Measurements from ENCODE around the gene PRDM16. TPM values are rescaled to one million over a fixed set of nuclear protein-coding genes. Genes with fewer than 3 reads are reported as not detected.

PRDM16 gene
- polyA plus RNA-seq, 1 donor (not counting 4 experiments of a cell fraction or from before 2014, with no cell fraction given) = 0.05 TPM

- no peak for TF ChIP-seq EZH2 (IDR thresholded peaks at IDR 0.05; ENCODE audit: low read length)
- TF ChIP-seq CTCF (optimal IDR thresholded peaks at IDR 0.05 in 1 of 3, IDR thresholded peaks at IDR 0.05 in 1 of 3, conservative IDR thresholded peaks at IDR 0.05 in 1 of 3; ENCODE audit: extremely low read depth in 1 of 3, insufficient read depth in 2 of 3, low read length in 3 of 3) = no peak
- FAIRE-seq (no peak), DNase-seq (ENCODE audit: low read depth, low spot score) (no peak)
- H3K27ac ChIP-seq (ENCODE audit: control insufficient read depth, insufficient read depth, low read length) = no peak overlapping the region
- H3K4me2 ChIP-seq (ENCODE audit: control insufficient read depth, extremely low read depth, insufficient read depth, low read depth, low read length) = no peak overlapping the region
- H3K9ac ChIP-seq (ENCODE audit: control insufficient read depth, extremely low read depth, insufficient read depth, low read length) = no peak overlapping the region
- no peak overlapping the region for H2AFZ ChIP-seq (ENCODE audit: control insufficient read depth, low read length)
- no peaks in the 10 kb centered on the region for H3K36me3 ChIP-seq (ENCODE audit: control insufficient read depth in 2 of 2, extremely low read depth in 1 of 2, insufficient read depth in 2 of 2, low read length in 2 of 2)
- no peaks in the 10 kb centered on the region for H3K9me3 ChIP-seq (ENCODE audit: control insufficient read depth, low read depth, low read length)
- H3K79me2 ChIP-seq (ENCODE audit: control insufficient read depth, insufficient read depth, low read length) = no peaks in the 10 kb centered on the region
- H3K4me1 ChIP-seq (ENCODE audit: control insufficient read depth, extremely low read depth, insufficient read depth, low read length) = no peaks in the 10 kb centered on the region
- H4K20me1 ChIP-seq (ENCODE audit: control insufficient read depth, extremely low read depth, insufficient read depth, low read length) = no peaks in the 10 kb centered on the region
- H3K27me3 ChIP-seq (ENCODE audit: control insufficient read depth, extremely low read depth, insufficient read depth, low read length) = no peaks in the 10 kb centered on the region
- no peak overlapping the region for H3K4me3 ChIP-seq (ENCODE audit: control insufficient read depth in 2 of 3, extremely low read depth in 1 of 3, insufficient read depth in 2 of 3, low read depth in 1 of 3, low read length in 3 of 3)
- H3K9me1 ChIP-seq (ENCODE audit: control insufficient read depth, extremely low read depth, insufficient read depth, low read length) = no peaks in the 10 kb centered on the region
- dilution Hi-C loops (cut with MboI; ENCODE audit: extremely low pct_ligation_motif_present, low sequenced_read_pairs) = no loop called here
These were observed 310.9 kb downstream of the PRDM16 start for GRCh38 chr1:3379934-3380333.

- H3K4me3 ChIP-seq (ENCODE audit: control insufficient read depth in 2 of 3, extremely low read depth in 1 of 3, insufficient read depth in 2 of 3, low read depth in 1 of 3, low read length in 3 of 3) = no peak overlapping the region
- no peaks in the 10 kb centered on the region for H3K79me2 ChIP-seq (ENCODE audit: control insufficient read depth, insufficient read depth, low read length)
- DNase-seq (ENCODE audit: low read depth, low spot score) = no peak
- no peak overlapping the region for H3K4me2 ChIP-seq (ENCODE audit: control insufficient read depth, extremely low read depth, insufficient read depth, low read depth, low read length)
- H3K9me3 ChIP-seq (ENCODE audit: control insufficient read depth, low read depth, low read length) = no peaks in the 10 kb centered on the region
- no peaks in the 10 kb centered on the region for H3K4me1 ChIP-seq (ENCODE audit: control insufficient read depth, extremely low read depth, insufficient read depth, low read length)
- no peak for TF ChIP-seq EZH2 (IDR thresholded peaks at IDR 0.05; ENCODE audit: low read length)
- no peak for TF ChIP-seq CTCF (optimal IDR thresholded peaks at IDR 0.05 in 1 of 3, IDR thresholded peaks at IDR 0.05 in 1 of 3, conservative IDR thresholded peaks at IDR 0.05 in 1 of 3; ENCODE audit: extremely low read depth in 1 of 3, insufficient read depth in 2 of 3, low read length in 3 of 3)
- no peaks in the 10 kb centered on the region for H3K27me3 ChIP-seq (ENCODE audit: control insufficient read depth, extremely low read depth, insufficient read depth, low read length)
- no peak overlapping the region for H3K27ac ChIP-seq (ENCODE audit: control insufficient read depth, insufficient read depth, low read length)
- no peak overlapping the region for H3K9ac ChIP-seq (ENCODE audit: control insufficient read depth, extremely low read depth, insufficient read depth, low read length)
- no peak overlapping the region for H2AFZ ChIP-seq (ENCODE audit: control insufficient read depth, low read length)
- H3K36me3 ChIP-seq (ENCODE audit: control insufficient read depth in 2 of 2, extremely low read depth in 1 of 2, insufficient read depth in 2 of 2, low read length in 2 of 2) = no peaks in the 10 kb centered on the region
- H4K20me1 ChIP-seq (ENCODE audit: control insufficient read depth, extremely low read depth, insufficient read depth, low read length) = no peaks in the 10 kb centered on the region
- dilution Hi-C loops (cut with MboI; ENCODE audit: extremely low pct_ligation_motif_present, low sequenced_read_pairs) = no loop called here
- no peaks in the 10 kb centered on the region for H3K9me1 ChIP-seq (ENCODE audit: control insufficient read depth, extremely low read depth, insufficient read depth, low read length)
- no peak for FAIRE-seq
These were observed 311.5 kb downstream of the PRDM16 start for GRCh38 chr1:3380469-3380868.
